ENCODE data around the gene CSNK1G3.

GRCh38 chr5:123659011-123659410 lies 147.0 kb downstream of the CSNK1G3 start:
- no peak for TF ChIP-seq CTCF (IDR thresholded peaks at IDR 0.05; ENCODE audit: low read length)
- no peak for TF ChIP-seq EZH2 (IDR thresholded peaks at IDR 0.05; ENCODE audit: borderline replicate concordance, low read length)
